Measurements from ENCODE around the gene BCORL1. TPM values are rescaled to one million over a fixed set of nuclear protein-coding genes. Genes with fewer than 3 reads are reported as not detected.

Gene BCORL1
- total RNA-seq, 1 experiment from 2014 or later: 13.3 TPM

GRCh38 chrX:130105244-130105643 is 122.8 kb downstream of the BCORL1 start:
- Histone ChIP-seq H3K27me3 (replicated peaks; ENCODE audit: insufficient read depth, low read depth, low read length, poor library complexity) (no peaks in the 10 kb centered on the region), H3K4me3 (ENCODE audit: low read depth, low read length, poor library complexity, severe bottlenecking) (no peak overlapping the region), H3K27ac (ENCODE audit: low read depth, low read length, poor library complexity, severe bottlenecking) (no peak overlapping the region), H3K36me3 (ENCODE audit: insufficient read depth, low read length, poor library complexity, severe bottlenecking) (no peaks in the 10 kb centered on the region), H3K9me3 (ENCODE audit: low read depth, low read length, poor library complexity, severe bottlenecking) (no peaks in the 10 kb centered on the region), H3K4me1 (ENCODE audit: insufficient read depth, low read length, poor library complexity, severe bottlenecking) (peaks cover 6% of the 10 kb centered on the region)
- CTCF ChIA-PET: no interaction called here
- TF ChIP-seq CTCF (conservative IDR thresholded peaks at IDR 0.05; ENCODE audit: low read depth, low read length) (no peak), EZH2 (IDR thresholded peaks at IDR 0.05; ENCODE audit: borderline replicate concordance, low read depth, low read length, poor library complexity, severe bottlenecking) (no peak)
- intact Hi-C loops (cut with micrococcal nuclease; ENCODE audit: unreplicated experiment): no loop called here
- no peak for DNase-seq (ENCODE audit: low spot score)
- no TSS peak for BruUV-seq (replicated peaks)
- POLR2A ChIA-PET (ENCODE audit: low non-redundant PET): no interaction called here

- no TSS peak for BruUV-seq (replicated peaks)
- ChIA-PET CTCF (no interaction called here), POLR2A (ENCODE audit: low non-redundant PET) (no interaction called here)
- Histone ChIP-seq H3K27me3 (replicated peaks; ENCODE audit: insufficient read depth, low read depth, low read length, poor library complexity) (no peaks in the 10 kb centered on the region), H3K36me3 (ENCODE audit: insufficient read depth, low read length, poor library complexity, severe bottlenecking) (no peaks in the 10 kb centered on the region), H3K4me3 (ENCODE audit: low read depth, low read length, poor library complexity, severe bottlenecking) (no peak overlapping the region), H3K27ac (ENCODE audit: low read depth, low read length, poor library complexity, severe bottlenecking) (no peak overlapping the region), H3K9me3 (ENCODE audit: low read depth, low read length, poor library complexity, severe bottlenecking) (no peaks in the 10 kb centered on the region), H3K4me1 (ENCODE audit: insufficient read depth, low read length, poor library complexity, severe bottlenecking) (peaks cover 6% of the 10 kb centered on the region)
- TF ChIP-seq CTCF (conservative IDR thresholded peaks at IDR 0.05; ENCODE audit: low read depth, low read length) (no peak), EZH2 (IDR thresholded peaks at IDR 0.05; ENCODE audit: borderline replicate concordance, low read depth, low read length, poor library complexity, severe bottlenecking) (no peak)
- no peak for DNase-seq (ENCODE audit: low spot score)
- intact Hi-C loops (cut with micrococcal nuclease; ENCODE audit: unreplicated experiment): no loop called here
These were observed 123.6 kb downstream of the BCORL1 start for GRCh38 chrX:130106071-130106470.

Other genes with a start within 250 kb of the BCORL1 start
- not detected in 2 replicates for gene XPNPEP2, start 243.7 kb upstream of the BCORL1 start, total RNA-seq (2021)
- gene SASH3, start 202.7 kb upstream of the BCORL1 start, total RNA-seq (2021): not detected in 2 replicates
- 17.1 and 19.4 TPM in 2 replicates for gene ZDHHC9, start 138.7 kb upstream of the BCORL1 start, total RNA-seq (2021)
- gene UTP14A, start 76.5 kb upstream of the BCORL1 start, total RNA-seq (2021): 35.6 and 46.3 TPM in 2 replicates
- 8.4 and 9.0 TPM in 2 replicates for gene ELF4, start 127.9 kb downstream of the BCORL1 start, total RNA-seq (2021)
- gene AIFM1, start 183.2 kb downstream of the BCORL1 start, total RNA-seq (2021): 69.4 and 71.1 TPM in 2 replicates
- gene RAB33A, start 189.3 kb downstream of the BCORL1 start, total RNA-seq (2021): 4.8 and 6.2 TPM in 2 replicates